CD14-positive monocyte (primary cell): ENCODE results near the gene ALKAL2. TPM values are rescaled to one million over a fixed set of nuclear protein-coding genes. Genes with fewer than 3 reads are reported as not detected.
A peak's percentile ranks its signal among the peaks of the same experiment; 100 is the strongest.

Experiments used
- DNase-seq, 3 donors: peaks; one replicate each; pipeline ENCODE4 v3.0.0-alpha.2; 2011 to 2022
- H2AFZ ChIP-seq: 2 replicates; pipeline ENCODE4 v1.6.0; 2012; ENCODE audit warnings: mild to moderate bottlenecking, low read depth, low read length, inconsistent platforms; ENCODE audit not compliant: insufficient read depth, poor library complexity, severe bottlenecking
- H3K27ac ChIP-seq, 2 donors: 1 replicate in 1 of 2; 2 replicates in 1 of 2; pipeline ENCODE4 v1.5.1; 2012 to 2013; ENCODE audit warnings: low read length in 2 of 2, control low read depth in 1 of 2, inconsistent platforms in 1 of 2, low read depth in 1 of 2, mild to moderate bottlenecking in 1 of 2
- H3K27me3 ChIP-seq, 2 donors: one replicate each; pipeline versions ENCODE4 v1.6.0 to v1.6.1; 2011 to 2013; ENCODE audit warnings: low read length in 2 of 2; ENCODE audit not compliant: control insufficient read depth in 2 of 2, insufficient read depth in 2 of 2
- H3K36me3 ChIP-seq, 2 donors: replicated peaks in 1 of 2; 1 replicate in 1 of 2; 2 replicates in 1 of 2; pipeline versions ENCODE4 v1.5.1 to v1.6.1; 2012 to 2013; ENCODE audit warnings: low read length in 2 of 2, control low read depth in 1 of 2, inconsistent platforms in 1 of 2, mild to moderate bottlenecking in 1 of 2; ENCODE audit not compliant: insufficient read depth in 2 of 2, control insufficient read depth in 1 of 2
- H3K4me1 ChIP-seq, 2 donors: 1 replicate in 1 of 2; 2 replicates in 1 of 2; pipeline versions ENCODE4 v1.5.1 to v1.6.1; 2012 to 2013; ENCODE audit warnings: low read length in 2 of 2, control low read depth in 1 of 2, inconsistent platforms in 1 of 2, mild to moderate bottlenecking in 1 of 2, moderate library complexity in 1 of 2; ENCODE audit not compliant: insufficient read depth in 2 of 2, control insufficient read depth in 1 of 2
- H3K4me2 ChIP-seq: replicated peaks from 2 replicates; pipeline ENCODE3; 2012; ENCODE audit warnings: low read length, moderate library complexity, mild to moderate bottlenecking; ENCODE audit not compliant: poor library complexity, severe bottlenecking; ENCODE audit errors: extremely low read depth
- H3K4me3 ChIP-seq, 3 experiments: fragments of 200-600 bp in 1 of 3; sonication (generic) in 1 of 3; replicated peaks in 1 of 3; 1 replicate in 2 of 3; 2 replicates in 1 of 3; pipeline ENCODE4 v1.5.1; 2011 to 2013; ENCODE audit warnings: low read length in 3 of 3, mild to moderate bottlenecking in 3 of 3, control low read depth in 2 of 3, low read depth in 2 of 3, inconsistent platforms in 1 of 3, moderate library complexity in 1 of 3
- H3K79me2 ChIP-seq: 2 replicates; pipeline ENCODE4 v1.6.0; 2012; ENCODE audit warnings: mild to moderate bottlenecking, control low read depth, inconsistent platforms, low read length, moderate library complexity; ENCODE audit not compliant: insufficient read depth
- H3K9ac ChIP-seq: 2 replicates; pipeline ENCODE4 v1.6.0; 2017; ENCODE audit warnings: low read length, mild to moderate bottlenecking; ENCODE audit not compliant: insufficient read depth, poor library complexity, severe bottlenecking
- H3K9me3 ChIP-seq, 2 donors: replicated peaks in 1 of 2; 1 replicate in 1 of 2; 2 replicates in 1 of 2; pipeline versions ENCODE4 v1.5.1 to v1.6.1; 2012 to 2013; ENCODE audit warnings: low read length in 2 of 2, control low read depth in 1 of 2; ENCODE audit not compliant: control insufficient read depth in 1 of 2, insufficient read depth in 1 of 2
- H4K20me1 ChIP-seq: 2 replicates; pipeline ENCODE4 v1.6.0; 2012; ENCODE audit warnings: mild to moderate bottlenecking, low read length, control low read depth, moderate library complexity; ENCODE audit not compliant: insufficient read depth
- H3K27ac Mint-ChIP-seq, 7 donors: one replicate each; pipeline ENCODE4 v1.8.0; 2020; ENCODE audit warnings: mild to moderate bottlenecking in 7 of 7, mixed read lengths in 7 of 7, moderate library complexity in 6 of 7, inconsistent platforms in 2 of 7
- H3K27me3 Mint-ChIP-seq, 3 donors: one replicate each; pipeline ENCODE4 v1.8.0; 2021 to 2022; ENCODE audit warnings: low read depth in 3 of 3, mild to moderate bottlenecking in 3 of 3, mixed read lengths in 3 of 3, moderate library complexity in 3 of 3, inconsistent platforms in 1 of 3
- H3K36me3 Mint-ChIP-seq, 2 donors: one replicate each; pipeline ENCODE4 v1.8.0; 2020; ENCODE audit warnings: mixed read lengths in 2 of 2, inconsistent platforms in 1 of 2, mild to moderate bottlenecking in 1 of 2
- H3K4me1 Mint-ChIP-seq: one replicate; pipeline ENCODE4 v1.8.0; 2020; ENCODE audit warnings: mild to moderate bottlenecking, mixed read lengths
- H3K4me3 Mint-ChIP-seq, 2 donors: one replicate each; pipeline ENCODE4 v1.8.0; 2020; ENCODE audit warnings: mild to moderate bottlenecking in 2 of 2, mixed read lengths in 2 of 2, moderate library complexity in 1 of 2
- H3K9me3 Mint-ChIP-seq, 7 donors: one replicate each; pipeline ENCODE4 v1.8.0; 2020 to 2022; ENCODE audit warnings: mixed read lengths in 7 of 7, mild to moderate bottlenecking in 6 of 7, moderate library complexity in 6 of 7, inconsistent platforms in 2 of 7
- WGBS: methylation state at CpG from one replicate; pipeline ENCODE4 v1.1.5; 2013; ENCODE audit warnings: missing lambda C conversion rate; ENCODE audit not compliant: insufficient coverage; 5-methylcytosine and 5-hydroxymethylcytosine counted together
- intact Hi-C, 2 donors: fragments of 100-400 bp; cut with micrococcal nuclease; formaldehyde crosslinking; loops; one replicate each; pipeline versions ENCODE4 v1.15.0 to v1.15.1; 2023
- polyA plus RNA-seq, 3 donors: library from polyadenylated mRNA; depleted of rRNA in 1 of 3; unstranded in 2 of 3; stranded (reverse) in 1 of 3; fragments of 300-500 nt in 2 of 3; fragments of >200 nt in 1 of 3; fragmentation: Illumina TruSeq in 2 of 3; gene quantifications; 1 replicate in 2 of 3; 2 replicates in 1 of 3; pipeline ENCODE4 v1.2.3, GENCODE V29; 2012 to 2021
- TF ChIP-seq, protein P1 (sequence below): fragments of 200-600 bp; IDR thresholded peaks from one replicate; pipeline ENCODE4 v1.8.0; 2022; ENCODE audit warnings: antibody characterized with exemption, mild to moderate bottlenecking

Gene ALKAL2
- polyA plus RNA-seq, 3 donors: not detected

DNA sequence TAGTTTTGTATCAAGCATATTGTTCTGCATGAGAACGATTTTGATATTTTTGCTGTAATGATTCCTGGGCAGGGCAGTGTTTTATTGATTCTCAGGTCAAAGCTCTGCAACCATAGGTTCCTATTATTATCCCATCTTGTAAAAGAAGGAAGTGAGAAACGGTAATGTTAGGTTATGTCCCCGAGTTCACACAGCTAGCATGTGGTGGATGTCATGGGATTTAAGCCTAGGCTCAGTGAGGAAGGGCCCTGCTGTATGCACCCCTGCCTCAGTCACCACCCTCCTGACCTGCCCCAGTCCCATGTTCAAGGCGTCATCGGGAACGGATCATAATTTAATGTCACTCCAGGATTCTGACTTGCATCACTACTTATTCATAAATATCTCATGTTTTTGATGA lies 12.4 kb downstream of the ALKAL2 start:
- peaks cover 49% of the 10 kb centered on the region for H4K20me1 ChIP-seq
- peaks cover 10% of the 10 kb centered on the region for H3K4me1 Mint-ChIP-seq
- H3K27me3 Mint-ChIP-seq: no peaks in the 10 kb centered on the region
- H3K27ac Mint-ChIP-seq: peak overlapping the region in 1 of 7 donors; percentile 46
- H3K27ac ChIP-seq: no peak overlapping the region
- intact Hi-C loops: no loop called here
- H3K27me3 ChIP-seq: no peaks in the 10 kb centered on the region
- peaks cover 67 to 74% of the 10 kb centered on the region in 2 donors for H3K36me3 Mint-ChIP-seq
- H3K4me2 ChIP-seq: no peak overlapping the region
- H3K4me1 ChIP-seq: no peaks in the 10 kb centered on the region
- H3K4me3 Mint-ChIP-seq: no peak overlapping the region
- H2AFZ ChIP-seq: no peak overlapping the region
- no CpG with 5 or more reads among the region's 6 CpGs for WGBS
- H3K9me3 ChIP-seq: no peaks in the 10 kb centered on the region
- peaks cover 69 to 98% of the 10 kb centered on the region in 2 donors for H3K36me3 ChIP-seq
- no peak for DNase-seq
- H3K79me2 ChIP-seq: peaks cover 41% of the 10 kb centered on the region
- no peak overlapping the region for H3K4me3 ChIP-seq
- H3K9me3 Mint-ChIP-seq: no peaks in the 10 kb centered on the region
- TF ChIP-seq, protein P1, sequence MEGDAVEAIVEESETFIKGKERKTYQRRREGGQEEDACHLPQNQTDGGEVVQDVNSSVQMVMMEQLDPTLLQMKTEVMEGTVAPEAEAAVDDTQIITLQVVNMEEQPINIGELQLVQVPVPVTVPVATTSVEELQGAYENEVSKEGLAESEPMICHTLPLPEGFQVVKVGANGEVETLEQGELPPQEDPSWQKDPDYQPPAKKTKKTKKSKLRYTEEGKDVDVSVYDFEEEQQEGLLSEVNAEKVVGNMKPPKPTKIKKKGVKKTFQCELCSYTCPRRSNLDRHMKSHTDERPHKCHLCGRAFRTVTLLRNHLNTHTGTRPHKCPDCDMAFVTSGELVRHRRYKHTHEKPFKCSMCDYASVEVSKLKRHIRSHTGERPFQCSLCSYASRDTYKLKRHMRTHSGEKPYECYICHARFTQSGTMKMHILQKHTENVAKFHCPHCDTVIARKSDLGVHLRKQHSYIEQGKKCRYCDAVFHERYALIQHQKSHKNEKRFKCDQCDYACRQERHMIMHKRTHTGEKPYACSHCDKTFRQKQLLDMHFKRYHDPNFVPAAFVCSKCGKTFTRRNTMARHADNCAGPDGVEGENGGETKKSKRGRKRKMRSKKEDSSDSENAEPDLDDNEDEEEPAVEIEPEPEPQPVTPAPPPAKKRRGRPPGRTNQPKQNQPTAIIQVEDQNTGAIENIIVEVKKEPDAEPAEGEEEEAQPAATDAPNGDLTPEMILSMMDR: no peak
- no peak overlapping the region for H3K9ac ChIP-seq

DNA sequence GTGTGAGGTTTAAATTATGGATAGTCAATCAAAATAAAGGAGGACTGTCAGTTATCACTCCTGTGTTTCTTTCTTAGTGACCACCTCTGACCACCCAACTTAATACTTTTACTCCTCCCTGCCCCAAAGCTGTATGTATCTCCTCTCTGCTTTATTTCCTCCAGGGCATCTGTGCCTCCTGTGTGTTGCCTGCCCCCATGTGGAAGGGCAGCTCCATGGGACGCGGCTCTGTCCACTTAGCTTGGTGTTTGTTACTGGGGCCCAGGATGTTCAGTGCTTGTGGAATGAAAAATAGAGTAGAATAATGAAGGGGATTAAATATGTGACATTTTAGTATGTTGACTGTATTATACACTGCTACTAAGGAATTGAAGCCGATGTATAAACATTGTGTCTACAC lies 13.4 kb downstream of the ALKAL2 start:
- H3K9ac ChIP-seq: no peak overlapping the region
- Mint-ChIP-seq H3K36me3 (peaks cover 65 to 69% of the 10 kb centered on the region in 2 donors), H3K27me3 (no peaks in the 10 kb centered on the region), H3K4me1 (peaks cover 18% of the 10 kb centered on the region), H3K27ac (peak overlapping the region in 1 of 7 donors; percentile 49), H3K9me3 (no peaks in the 10 kb centered on the region), H3K4me3 (no peak overlapping the region)
- H3K79me2 ChIP-seq: peaks cover 51% of the 10 kb centered on the region
- DNase-seq: no peak
- TF ChIP-seq, protein P1: no peak
- no peak overlapping the region for H2AFZ ChIP-seq
- H3K9me3 ChIP-seq: no peaks in the 10 kb centered on the region
- intact Hi-C loops: no loop called here
- no peak overlapping the region for H3K4me3 ChIP-seq
- no peak overlapping the region for H3K27ac ChIP-seq
- no CpG with 5 or more reads among the region's 3 CpGs for WGBS
- H3K27me3 ChIP-seq: no peaks in the 10 kb centered on the region
- H3K4me2 ChIP-seq: no peak overlapping the region
- peaks cover 59 to 89% of the 10 kb centered on the region in 2 donors for H3K36me3 ChIP-seq
- H3K4me1 ChIP-seq: no peaks in the 10 kb centered on the region
- H4K20me1 ChIP-seq: peaks cover 59% of the 10 kb centered on the region
